H1 (cell line): ENCODE results near the gene DYNC2I2. TPM values are rescaled to one million over a fixed set of nuclear protein-coding genes. Genes with fewer than 3 reads are reported as not detected.

Source experiments
- CTCF ChIA-PET: fragments of 300-600 bp; sonication (Branson Sonifier 250); formaldehyde crosslinking; loops from one replicate; lab custom pipeline; 2021; ENCODE audit not compliant: partially characterized antibody; lab: Charles Lee
- POLR2A ChIA-PET: fragments of 300-600 bp; sonication (Branson Sonifier 250); formaldehyde crosslinking; loops from one replicate; lab custom pipeline; 2021; ENCODE audit warnings: inconsistent platforms; ENCODE audit not compliant: partially characterized antibody; lab: Charles Lee
- DNase-seq, 2 experiments: peaks; one replicate each; pipeline versions ENCODE4 v3.0.0 to v3.0.0-alpha.2; 2010 to 2022; ENCODE audit warnings: low spot score in 2 of 2, low read depth in 1 of 2, mixed read lengths in 1 of 2
- FAIRE-seq: peaks from 2 replicates; lab custom pipeline; 2011; peaks lifted over from hg19 to GRCh38; lab: Jason Lieb, UNC
- H2AFZ ChIP-seq: 2 replicates; pipeline ENCODE4 v1.8.1; 2012; ENCODE audit warnings: low read length, inconsistent platforms
- H2AK5ac ChIP-seq: 2 replicates; pipeline ENCODE4 v1.6.1; 2013; ENCODE audit warnings: low read depth, low read length
- H2BK120ac ChIP-seq: replicated peaks from 2 replicates; pipeline ENCODE3; 2013; ENCODE audit warnings: low read depth, low read length, inconsistent platforms
- H2BK12ac ChIP-seq: 2 replicates; pipeline ENCODE4 v1.6.1; 2013; ENCODE audit warnings: low read depth, low read length
- H2BK15ac ChIP-seq: 2 replicates; pipeline ENCODE4 v1.6.1; 2013; ENCODE audit warnings: low read length
- H2BK20ac ChIP-seq: 2 replicates; pipeline ENCODE4 v1.6.1; 2013; ENCODE audit warnings: low read length
- H2BK5ac ChIP-seq: 2 replicates; pipeline ENCODE4 v1.6.1; 2013; ENCODE audit warnings: low read depth, low read length
- H3K14ac ChIP-seq: 2 replicates; pipeline ENCODE4 v1.6.1; 2013; ENCODE audit warnings: inconsistent platforms; ENCODE audit not compliant: insufficient read length
- H3K18ac ChIP-seq: 2 replicates; pipeline ENCODE4 v1.6.1; 2013; ENCODE audit warnings: low read length; ENCODE audit errors: extremely low read depth
- H3K23ac ChIP-seq: 2 replicates; pipeline ENCODE4 v1.6.1; 2013; ENCODE audit warnings: inconsistent platforms; ENCODE audit not compliant: insufficient read length
- H3K23me2 ChIP-seq: 2 replicates; pipeline ENCODE4 v1.6.1; 2013; ENCODE audit warnings: low read depth, low read length
- H3K27ac ChIP-seq: 2 replicates; pipeline ENCODE4 v1.6.1; 2011; ENCODE audit warnings: low read depth, low read length, inconsistent platforms
- H3K27me3 ChIP-seq, 4 experiments: replicated peaks in 1 of 4; 1 replicate in 1 of 4; 2 replicates in 3 of 4; pipeline versions ENCODE4 v1.6.1 to v1.8.1; 2011 to 2013; ENCODE audit warnings: low read length in 3 of 4, mild to moderate bottlenecking in 3 of 4, inconsistent platforms in 2 of 4, mixed read lengths in 2 of 4, moderate library complexity in 1 of 4; ENCODE audit not compliant: control insufficient read depth in 3 of 4, insufficient read depth in 3 of 4; ENCODE audit errors: extremely low read depth in 1 of 4
- H3K36me3 ChIP-seq, 4 experiments: 2 replicates each; pipeline versions ENCODE4 v1.6.1 to v1.8.1; 2011 to 2013; ENCODE audit warnings: mild to moderate bottlenecking in 4 of 4, low read length in 3 of 4, moderate library complexity in 2 of 4, control low read depth in 1 of 4, inconsistent platforms in 1 of 4; ENCODE audit not compliant: insufficient read depth in 4 of 4, control insufficient read depth in 2 of 4
- H3K4ac ChIP-seq: replicated peaks from 2 replicates; pipeline ENCODE3; 2013; ENCODE audit warnings: low read length, low read depth, mixed read lengths, inconsistent platforms; ENCODE audit not compliant: insufficient read length
- H3K4me1 ChIP-seq, 4 experiments: replicated peaks in 1 of 4; 1 replicate in 1 of 4; 2 replicates in 3 of 4; pipeline versions ENCODE4 v1.6.1 to v1.8.1; 2011 to 2013; ENCODE audit warnings: low read length in 3 of 4, inconsistent platforms in 2 of 4, mixed read lengths in 1 of 4; ENCODE audit not compliant: insufficient read depth in 4 of 4, control insufficient read depth in 3 of 4
- H3K4me2 ChIP-seq, 2 experiments: 2 replicates each; pipeline versions ENCODE4 v1.6.1 to v1.8.1; 2011 to 2013; ENCODE audit warnings: low read depth in 2 of 2, low read length in 2 of 2, control low read depth in 1 of 2, inconsistent platforms in 1 of 2, mild to moderate bottlenecking in 1 of 2; ENCODE audit not compliant: insufficient read depth in 1 of 2
- H3K4me3 ChIP-seq, 4 experiments: fragments of 200-600, 300-600 bp in 1 of 4; sonication (generic), shearing (Covaris generic), sonication (Bioruptor Twin) in 1 of 4; 2 replicates each; pipeline versions ENCODE4 v1.5.1 to v1.8.1; 2011 to 2016; ENCODE audit warnings: low read length in 4 of 4, low read depth in 3 of 4, control low read depth in 2 of 4, inconsistent platforms in 2 of 4, mild to moderate bottlenecking in 2 of 4, mixed read lengths in 1 of 4, moderate library complexity in 1 of 4; ENCODE audit not compliant: insufficient read depth in 2 of 4; ENCODE audit errors: extremely low read depth in 1 of 4
- H3K56ac ChIP-seq: replicated peaks from 2 replicates; pipeline ENCODE3; 2013; ENCODE audit warnings: low read depth, mild to moderate bottlenecking, mixed read lengths, low read length, inconsistent platforms; ENCODE audit not compliant: insufficient read length
- H3K79me1 ChIP-seq: 2 replicates; pipeline ENCODE4 v1.6.1; 2013; ENCODE audit warnings: low read depth, low read length, control low read depth
- H3K79me2 ChIP-seq, 2 experiments: 2 replicates each; pipeline versions ENCODE4 v1.6.1 to v1.8.1; 2012 to 2013; ENCODE audit warnings: low read length in 2 of 2, mild to moderate bottlenecking in 2 of 2, inconsistent platforms in 1 of 2; ENCODE audit not compliant: insufficient read depth in 2 of 2, control insufficient read depth in 1 of 2
- H3K9ac ChIP-seq, 4 experiments: replicated peaks in 1 of 4; 1 replicate in 1 of 4; 2 replicates in 3 of 4; pipeline versions ENCODE4 v1.6.1 to v1.8.1; 2011 to 2013; ENCODE audit warnings: low read depth in 3 of 4, low read length in 3 of 4, control low read depth in 2 of 4, mild to moderate bottlenecking in 2 of 4, moderate library complexity in 2 of 4, inconsistent platforms in 1 of 4; ENCODE audit errors: extremely low read depth in 1 of 4
- H3K9me3 ChIP-seq, 2 experiments: 2 replicates each; pipeline versions ENCODE4 v1.6.1 to v1.8.1; 2012 to 2013; ENCODE audit warnings: mild to moderate bottlenecking in 2 of 2, moderate library complexity in 2 of 2, control low read depth in 1 of 2, inconsistent platforms in 1 of 2, low read depth in 1 of 2, low read length in 1 of 2, mixed read lengths in 1 of 2; ENCODE audit not compliant: insufficient read depth in 2 of 2
- H4K20me1 ChIP-seq, 2 experiments: replicated peaks in 1 of 2; 2 replicates each; pipeline versions ENCODE3 to v1.8.1; 2011 to 2013; ENCODE audit warnings: inconsistent platforms in 2 of 2, low read length in 2 of 2, mild to moderate bottlenecking in 1 of 2; ENCODE audit not compliant: insufficient read depth in 2 of 2, control insufficient read depth in 1 of 2
- H4K5ac ChIP-seq: 2 replicates; pipeline ENCODE4 v1.6.1; 2013; ENCODE audit warnings: low read length, low read depth, mixed read lengths, inconsistent platforms; ENCODE audit not compliant: insufficient read length
- H4K8ac ChIP-seq: 2 replicates; pipeline ENCODE4 v1.8.0; 2013; ENCODE audit warnings: mild to moderate bottlenecking, moderate library complexity, low read length, inconsistent platforms; ENCODE audit not compliant: insufficient read depth; ENCODE audit errors: extremely low read depth
- H4K91ac ChIP-seq: replicated peaks from 2 replicates; pipeline ENCODE3; 2013; ENCODE audit warnings: low read length, mixed read lengths, inconsistent platforms; ENCODE audit not compliant: insufficient read length
- BCL11A ChIP-seq, 2 experiments: IDR thresholded peaks; one replicate each; pipeline ENCODE4 v1.6.1; 2011; ENCODE audit warnings: low read depth in 2 of 2, low read length in 2 of 2, mild to moderate bottlenecking in 2 of 2
- CEBPB ChIP-seq: IDR thresholded peaks from 2 replicates; pipeline ENCODE4 v1.6.1; 2012; ENCODE audit warnings: low read depth, low read length
- EGR1 ChIP-seq: IDR thresholded peaks from 2 replicates; pipeline ENCODE4 v1.6.1; 2011; ENCODE audit warnings: low read depth, low read length, borderline replicate concordance
- GABPA ChIP-seq: IDR thresholded peaks from 2 replicates; pipeline ENCODE4 v1.6.1; 2011; ENCODE audit warnings: mild to moderate bottlenecking, low read length, moderate library complexity, borderline replicate concordance; ENCODE audit not compliant: insufficient read depth
- KDM4A ChIP-seq: IDR thresholded peaks from one replicate; pipeline ENCODE4 v1.7.1; 2012; ENCODE audit warnings: low read depth, mild to moderate bottlenecking, moderate library complexity, low read length, inconsistent platforms; ENCODE audit not compliant: severe bottlenecking
- POLR2A ChIP-seq, 2 experiments: IDR thresholded peaks; 1 replicate in 1 of 2; 2 replicates in 1 of 2; pipeline ENCODE4 v1.6.1; 2011; ENCODE audit warnings: low read depth in 2 of 2, low read length in 2 of 2, mild to moderate bottlenecking in 2 of 2; ENCODE audit errors: control extremely low read depth in 1 of 2
- SRF ChIP-seq: IDR thresholded peaks from 2 replicates; pipeline ENCODE4 v1.6.1; 2011; ENCODE audit warnings: mild to moderate bottlenecking, low read depth, low read length, moderate library complexity
- TBP ChIP-seq: IDR thresholded peaks from 2 replicates; pipeline ENCODE4 v1.6.1; 2011; ENCODE audit warnings: low read depth, low read length, improper control_type of control experiment
- YY1 ChIP-seq: IDR thresholded peaks from 2 replicates; pipeline ENCODE4 v1.6.1; 2011; ENCODE audit warnings: low read depth, mild to moderate bottlenecking, low read length
- WGBS, 2 experiments: shearing (Covaris generic) in 1 of 2; methylation state at CpG; one replicate each; pipeline versions ENCODE4 v1.1.6 to v1.1.7; 2013 to 2015; ENCODE audit warnings: low lambda C conversion rate in 2 of 2, mixed read lengths in 2 of 2, inconsistent platforms in 1 of 2, low coverage in 1 of 2, missing lambda C conversion rate in 1 of 2; ENCODE audit not compliant: insufficient replicate concordance in 2 of 2, insufficient coverage in 1 of 2, insufficient read length in 1 of 2; ENCODE audit errors: extremely low coverage in 1 of 2, missing lambda C conversion rate in 1 of 2; 5-methylcytosine and 5-hydroxymethylcytosine counted together
- polyA plus RNA-seq, 7 experiments: library from polyadenylated mRNA; depleted of rRNA in 3 of 7; stranded (reverse) in 5 of 7; unstranded in 2 of 7; fragments of >200 nt in 5 of 7; fragments of 200-250 nt in 2 of 7; gene quantifications; 1 replicate in 5 of 7; 2 replicates in 1 of 7; 4 replicates in 1 of 7; pipeline versions ENCODE4 v1.2.1 to v1.2.3, GENCODE V29; 2011 to 2013; ENCODE audit warnings: missing spikeins in 2 of 7, mixed read lengths in 2 of 7
- total RNA-seq: library from RNA; stranded (reverse); fragmentation: NEBNext Ultra II Directional; extraction: Animal tissue kit (Norgen Biotek cat#: 25700); gene quantifications from 2 replicates; pipeline ENCODE4 v1.2.1, GENCODE V29; 2021
- TF ChIP-seq, protein P1 (sequence below), 3 experiments: IDR thresholded peaks; 1 replicate in 2 of 3; 2 replicates in 1 of 3; pipeline versions ENCODE4 v1.5.1 to v1.6.1; 2011; ENCODE audit warnings: low read length in 3 of 3, mild to moderate bottlenecking in 3 of 3, inconsistent platforms in 2 of 3, low read depth in 1 of 3, moderate library complexity in 1 of 3; ENCODE audit not compliant: insufficient read depth in 1 of 3; ENCODE audit errors: control extremely low read depth in 1 of 3

DYNC2I2 gene
- total and polyA plus RNA-seq, 2 of the 8 experiments (the other 6 are each of a cell fraction or from before 2014, with no cell fraction given), result 58.0 to 78.5 TPM

DNA sequence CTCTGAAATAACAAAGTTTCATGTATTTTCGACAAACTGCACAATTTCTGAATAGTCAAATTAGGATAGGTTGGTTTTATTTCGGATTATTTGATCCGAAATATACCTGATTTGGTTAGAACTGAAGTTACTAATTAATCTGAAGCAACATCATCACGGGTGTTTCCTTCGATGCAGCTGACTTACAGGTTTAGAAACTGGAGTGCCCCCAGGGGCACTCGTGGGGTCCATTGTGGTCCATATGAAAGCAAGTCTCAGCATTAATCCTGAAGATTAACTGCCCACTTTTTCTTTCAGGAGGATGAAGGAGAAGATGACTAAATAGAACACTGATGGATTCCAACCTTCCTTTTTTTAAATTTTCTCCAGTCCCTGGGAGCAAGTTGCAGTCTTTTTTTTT, 37.7 kb upstream of the DYNC2I2 start:
- peaks cover 16 to 23% of the 10 kb centered on the region in 2 experiments for H4K20me1 ChIP-seq

More for the DNA sequence above, 37.7 kb upstream of the DYNC2I2 start:
- Histone ChIP-seq H3K23me2 (peaks cover 5% of the 10 kb centered on the region; the same call in 1 of the 2 replicates), H3K79me1 (no peaks in the 10 kb centered on the region), H3K27me3 (peaks cover 0 to 1% (median 0%) of the 10 kb centered on the region in 4 experiments; a peak in 1 of 7 replicates), H4K91ac (no peak overlapping the region), H2BK12ac (no peak overlapping the region), H2BK5ac (no peak overlapping the region), H3K23ac (no peak overlapping the region), H3K4me2 (no peak overlapping the region), H3K4ac (no peak overlapping the region), H3K79me2 (peaks cover 15 to 33% of the 10 kb centered on the region in 2 experiments), H2BK120ac (no peak overlapping the region), H3K18ac (no peak overlapping the region), H3K4me3 (no peak overlapping the region), H2AFZ (no peak overlapping the region), H3K36me3 (peaks cover 28 to 61% (median 48%) of the 10 kb centered on the region in 4 experiments), H4K5ac (no peak overlapping the region), H2AK5ac (no peak overlapping the region), H3K14ac (no peak overlapping the region), H3K9me3 (no peaks in the 10 kb centered on the region), H3K56ac (no peak overlapping the region), H3K27ac (no peak overlapping the region), H3K4me1 (peaks cover 0 to 3% (median 0%) of the 10 kb centered on the region in 4 experiments; a peak in 1 of 7 replicates), H2BK15ac (no peak overlapping the region), H2BK20ac (no peak overlapping the region), H3K9ac (no peak overlapping the region), H4K8ac (no peak overlapping the region)
- POLR2A ChIA-PET, result interaction anchor here (2.1 to 46.1 kb wide), 4 partner anchors 1 to 55 kb away, joined by 6 to 1197 read pairs (median 755); partner anchors contain the start of genes DYNC2I2, PKN3, SET and ZDHHC12
- TF ChIP-seq BCL11A (IDR thresholded peaks at IDR 0.05; ENCODE audit: low read depth in 2 of 2, low read length in 2 of 2) (no peak), GABPA (no peak), EGR1 (no peak), TBP (no peak), CEBPB (no peak), POLR2A (IDR thresholded peaks at IDR 0.05; ENCODE audit: control extremely low read depth in 1 of 2, low read depth in 2 of 2, low read length in 2 of 2) (no peak), YY1 (no peak), KDM4A (no peak), SRF (no peak)
- TF ChIP-seq, protein P1, sequence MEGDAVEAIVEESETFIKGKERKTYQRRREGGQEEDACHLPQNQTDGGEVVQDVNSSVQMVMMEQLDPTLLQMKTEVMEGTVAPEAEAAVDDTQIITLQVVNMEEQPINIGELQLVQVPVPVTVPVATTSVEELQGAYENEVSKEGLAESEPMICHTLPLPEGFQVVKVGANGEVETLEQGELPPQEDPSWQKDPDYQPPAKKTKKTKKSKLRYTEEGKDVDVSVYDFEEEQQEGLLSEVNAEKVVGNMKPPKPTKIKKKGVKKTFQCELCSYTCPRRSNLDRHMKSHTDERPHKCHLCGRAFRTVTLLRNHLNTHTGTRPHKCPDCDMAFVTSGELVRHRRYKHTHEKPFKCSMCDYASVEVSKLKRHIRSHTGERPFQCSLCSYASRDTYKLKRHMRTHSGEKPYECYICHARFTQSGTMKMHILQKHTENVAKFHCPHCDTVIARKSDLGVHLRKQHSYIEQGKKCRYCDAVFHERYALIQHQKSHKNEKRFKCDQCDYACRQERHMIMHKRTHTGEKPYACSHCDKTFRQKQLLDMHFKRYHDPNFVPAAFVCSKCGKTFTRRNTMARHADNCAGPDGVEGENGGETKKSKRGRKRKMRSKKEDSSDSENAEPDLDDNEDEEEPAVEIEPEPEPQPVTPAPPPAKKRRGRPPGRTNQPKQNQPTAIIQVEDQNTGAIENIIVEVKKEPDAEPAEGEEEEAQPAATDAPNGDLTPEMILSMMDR (IDR thresholded peaks at IDR 0.05; ENCODE audit: control extremely low read depth in 1 of 3, insufficient read depth in 1 of 3, low read depth in 1 of 3, low read length in 3 of 3), result no peak
- 94% methylated on average over 6 of the region's 6 CpGs; no CpG with 5 or more reads in 1 of the 2 experiments for WGBS, 2 experiments
- DNase-seq, result no peak
- no peak for FAIRE-seq
- CTCF ChIA-PET, result interaction anchor here (1.3 kb wide), 1 partner anchor 39 kb away, joined by 3 read pairs; no protein-coding TSS in a partner anchor
